Omental fat pad (tissue), 4 donors: ENCODE results near the gene SNX17. TPM values are rescaled to one million over a fixed set of nuclear protein-coding genes. Genes with fewer than 3 reads are reported as not detected.

Experiments
- ATAC-seq: fragments of 150-250 bp; one replicate; pipeline ENCODE4 v1.9.1; 2016; ENCODE audit warnings: mild to moderate bottlenecking, moderate library complexity; ENCODE audit not compliant: low FRiP score
- DNase-seq: peaks from one replicate; pipeline ENCODE4 v3.0.0-alpha.2; 2019; ENCODE audit warnings: low spot score
- total RNA-seq, 4 donors: library from RNA; depleted of rRNA; stranded (reverse); fragments of >200 nt; gene quantifications; one replicate each; pipeline ENCODE4 v1.1.0, GENCODE V29; 2016
- TF ChIP-seq, protein P1 (sequence below), 3 donors: fragments of 450-650 bp; IDR thresholded peaks; one replicate each; pipeline ENCODE4 v1.5.1; 2016 to 2017; ENCODE audit warnings: antibody characterized with exemption in 3 of 3, mild to moderate bottlenecking in 3 of 3, moderate library complexity in 2 of 3

SNX17 gene
- total RNA-seq, 4 donors from 2014 or later, result 92.6 to 116 (median 105) TPM

DNA sequence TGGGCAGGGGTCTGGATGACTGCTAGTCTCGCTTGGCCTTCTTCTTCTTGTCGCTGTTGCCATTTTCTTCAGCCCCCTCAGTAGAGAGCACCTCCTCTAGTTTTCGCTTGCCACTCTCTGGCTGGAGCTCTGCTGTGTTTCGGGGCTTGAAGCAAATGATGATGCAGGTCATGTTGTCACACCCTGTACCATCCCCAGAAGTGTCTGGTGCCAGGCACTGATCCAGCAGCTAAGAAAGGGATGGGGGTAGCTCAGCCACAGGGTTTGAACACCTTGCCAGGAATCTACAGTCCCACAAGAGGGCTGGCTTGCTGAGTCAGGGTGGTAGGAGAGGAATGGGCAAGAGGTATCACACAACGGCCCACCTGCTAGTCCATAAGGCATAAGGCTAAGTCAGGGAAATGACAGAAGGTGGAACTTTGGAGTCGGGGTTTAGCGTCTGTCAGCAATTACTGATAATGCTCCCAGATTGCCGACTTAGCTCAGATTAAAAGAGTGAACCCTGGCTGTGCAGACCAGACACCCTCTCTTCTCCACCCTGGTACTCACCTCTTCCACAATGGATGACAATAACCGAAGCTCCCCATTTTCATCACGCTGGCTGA lies 11.3 kb downstream of the SNX17 start:
- TF ChIP-seq, protein P1, sequence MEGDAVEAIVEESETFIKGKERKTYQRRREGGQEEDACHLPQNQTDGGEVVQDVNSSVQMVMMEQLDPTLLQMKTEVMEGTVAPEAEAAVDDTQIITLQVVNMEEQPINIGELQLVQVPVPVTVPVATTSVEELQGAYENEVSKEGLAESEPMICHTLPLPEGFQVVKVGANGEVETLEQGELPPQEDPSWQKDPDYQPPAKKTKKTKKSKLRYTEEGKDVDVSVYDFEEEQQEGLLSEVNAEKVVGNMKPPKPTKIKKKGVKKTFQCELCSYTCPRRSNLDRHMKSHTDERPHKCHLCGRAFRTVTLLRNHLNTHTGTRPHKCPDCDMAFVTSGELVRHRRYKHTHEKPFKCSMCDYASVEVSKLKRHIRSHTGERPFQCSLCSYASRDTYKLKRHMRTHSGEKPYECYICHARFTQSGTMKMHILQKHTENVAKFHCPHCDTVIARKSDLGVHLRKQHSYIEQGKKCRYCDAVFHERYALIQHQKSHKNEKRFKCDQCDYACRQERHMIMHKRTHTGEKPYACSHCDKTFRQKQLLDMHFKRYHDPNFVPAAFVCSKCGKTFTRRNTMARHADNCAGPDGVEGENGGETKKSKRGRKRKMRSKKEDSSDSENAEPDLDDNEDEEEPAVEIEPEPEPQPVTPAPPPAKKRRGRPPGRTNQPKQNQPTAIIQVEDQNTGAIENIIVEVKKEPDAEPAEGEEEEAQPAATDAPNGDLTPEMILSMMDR (IDR thresholded peaks at IDR 0.05), result no peak
- ATAC-seq (no peak), DNase-seq (no peak)

DNA sequence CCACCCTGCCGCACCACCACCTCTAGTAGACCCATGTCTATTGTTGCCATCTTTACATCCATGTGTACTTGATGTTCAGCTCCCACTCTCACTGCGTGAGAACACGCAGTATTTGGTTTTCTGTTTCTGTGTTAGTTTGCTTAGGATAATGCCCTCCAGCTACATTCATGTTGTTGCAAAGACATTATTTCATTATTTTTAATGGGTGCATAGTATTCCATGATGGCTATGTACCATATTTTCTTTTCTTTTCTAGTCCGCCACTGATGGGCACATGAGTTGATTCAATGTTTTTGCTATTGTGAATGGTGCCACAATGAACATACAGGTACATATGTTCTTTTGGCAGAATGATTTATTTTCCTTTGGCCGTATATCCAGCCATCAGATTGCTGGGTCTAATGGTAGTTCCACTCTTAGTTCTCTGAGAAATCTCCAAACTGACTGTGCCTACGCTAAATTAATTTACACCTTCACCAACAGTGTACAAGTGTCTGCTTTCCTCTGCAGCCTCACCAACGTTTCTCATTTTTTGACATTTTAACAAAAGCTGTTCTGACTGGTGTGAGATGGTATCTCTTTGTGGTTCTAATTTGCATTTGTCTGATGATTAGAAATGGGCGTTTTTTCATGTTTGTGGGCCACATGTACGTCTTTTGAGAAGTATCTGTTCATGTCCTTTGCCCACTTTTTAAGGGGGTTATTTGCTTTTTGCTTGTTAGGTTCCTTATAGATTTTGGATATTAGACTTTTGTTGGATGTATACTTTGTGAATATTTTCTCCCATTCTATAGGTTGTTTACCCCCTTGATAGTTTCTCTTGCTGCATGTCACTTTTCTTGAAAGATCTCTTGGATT lies 20.6 kb downstream of the SNX17 start:
- ATAC-seq (no peak), DNase-seq (no peak)
- TF ChIP-seq, protein P1 (IDR thresholded peaks at IDR 0.05), result no peak

DNA sequence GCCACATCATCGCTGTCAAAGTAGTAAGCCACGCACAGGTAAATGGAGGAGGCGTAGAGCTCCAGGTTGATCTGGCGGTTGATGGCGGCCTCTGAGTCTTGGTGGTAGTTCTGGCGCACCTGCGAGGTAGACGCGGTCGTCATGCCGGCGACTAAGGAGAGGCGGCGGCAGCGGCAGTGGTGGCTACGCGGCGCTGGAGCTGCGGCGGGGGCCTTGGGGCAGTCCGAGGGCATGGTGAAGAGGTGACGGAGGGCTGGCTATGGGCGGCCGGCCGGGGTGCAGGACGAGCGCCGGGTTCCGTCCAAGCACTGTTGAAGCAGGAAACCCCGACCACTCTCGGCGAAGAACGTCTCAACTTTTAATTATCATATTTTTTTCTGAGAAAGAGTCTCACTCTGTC lies 22.8 kb downstream of the SNX17 start:
- DNase-seq (no peak), ATAC-seq (no peak)
- TF ChIP-seq, protein P1 (IDR thresholded peaks at IDR 0.05), result no peak

DNA sequence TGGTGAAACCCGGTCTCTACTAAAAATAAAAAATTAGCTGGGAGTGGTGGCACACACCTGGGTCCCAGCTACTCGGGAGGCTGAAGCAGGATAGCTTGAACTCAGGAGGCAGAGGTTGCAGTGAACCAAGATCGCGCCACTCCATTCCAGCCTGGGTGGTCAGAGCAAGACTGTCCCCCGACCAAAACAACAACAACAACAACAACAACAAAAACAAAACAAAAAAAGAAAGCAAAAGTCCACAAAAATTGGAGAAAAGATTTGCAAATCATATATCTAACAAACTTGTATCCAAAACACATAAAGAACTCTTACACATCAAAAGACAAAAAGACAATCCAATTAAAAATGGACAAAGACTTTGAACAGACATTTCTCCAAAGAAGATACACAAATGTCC lies 28.5 kb downstream of the SNX17 start:
- no peak for DNase-seq
- TF ChIP-seq, protein P1 (IDR thresholded peaks at IDR 0.05), result no peak

DNA sequence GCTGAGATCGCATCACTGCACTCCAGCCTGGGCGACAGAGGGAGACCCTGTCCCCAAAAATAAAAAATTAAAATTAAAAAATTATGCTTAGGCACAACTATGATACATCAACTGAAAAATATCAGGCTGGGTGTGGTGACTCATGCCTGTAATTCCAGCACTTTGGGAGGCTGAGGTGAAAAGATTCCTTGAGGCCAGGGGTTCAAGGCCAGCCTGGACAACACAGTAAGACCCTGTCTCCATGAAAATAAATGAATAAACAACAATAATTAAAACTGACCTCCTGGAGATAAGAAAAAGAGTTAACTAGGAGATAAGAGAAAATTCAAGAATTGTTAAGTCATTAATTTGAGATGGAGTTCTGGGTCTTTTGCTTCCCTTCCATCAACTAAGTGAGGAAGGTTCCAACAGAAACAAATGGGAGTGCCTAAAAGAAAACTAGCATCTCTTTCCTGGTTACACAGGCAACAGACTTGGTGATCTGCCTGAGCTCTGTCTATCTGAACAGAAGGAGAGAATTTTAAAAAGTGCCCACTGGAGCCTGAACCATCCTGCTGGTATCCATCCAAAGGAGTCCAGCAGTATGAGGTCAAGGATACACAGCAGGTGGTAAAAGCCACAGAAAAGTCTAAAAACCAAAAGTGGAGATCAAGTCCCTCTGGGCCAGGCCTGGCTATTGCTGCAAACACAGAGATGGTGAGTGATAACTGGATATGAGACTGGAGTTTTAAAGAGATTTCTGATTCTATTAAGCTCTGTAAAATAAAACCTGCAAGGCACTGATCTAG lies 30.1 kb downstream of the SNX17 start:
- ATAC-seq, result no peak

More for the DNA sequence above, 28.5 kb downstream of the SNX17 start:
- no peak for ATAC-seq

DNA sequence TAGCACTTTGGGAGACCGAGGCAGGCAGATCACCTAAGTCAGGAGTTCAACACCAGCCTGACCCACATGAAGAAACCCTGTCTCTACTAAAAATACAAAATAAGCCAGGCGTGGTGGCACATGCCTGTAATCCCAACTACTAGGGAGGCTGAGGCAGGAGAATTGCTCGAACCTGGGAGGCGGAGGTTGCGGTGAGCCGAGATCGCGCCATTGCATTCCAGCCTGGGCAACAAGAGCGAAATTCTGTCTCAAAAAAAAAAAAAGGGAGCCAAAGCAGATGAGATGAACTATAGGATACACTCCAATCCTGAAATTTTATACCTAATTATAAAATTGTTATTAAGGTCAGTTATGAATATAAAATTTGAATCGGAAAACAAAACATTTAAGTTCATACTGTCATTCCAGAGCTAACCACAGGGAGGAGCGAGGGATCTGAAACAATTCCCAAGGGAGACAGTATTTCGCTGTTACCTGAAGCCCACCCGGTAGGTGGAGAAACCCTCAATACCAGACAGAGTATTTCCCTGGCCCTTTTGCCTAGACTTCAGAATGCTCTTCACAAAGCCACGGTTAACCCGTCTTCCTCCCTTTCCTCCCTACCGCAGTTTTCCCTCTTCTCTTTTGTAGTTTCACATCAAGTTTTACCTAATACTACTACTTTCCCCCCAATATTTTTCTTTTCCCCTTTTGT lies 37.5 kb downstream of the SNX17 start:
- TF ChIP-seq, protein P1 (IDR thresholded peaks at IDR 0.05), result no peak
- DNase-seq (no peak), ATAC-seq (no peak)

More for the DNA sequence above, 30.1 kb downstream of the SNX17 start:
- TF ChIP-seq, protein P1 (IDR thresholded peaks at IDR 0.05), result no peak
- DNase-seq, result no peak
